Measurements from ENCODE around the gene TADA1. TPM values are rescaled to one million over a fixed set of nuclear protein-coding genes. Genes with fewer than 3 reads are reported as not detected.

The TADA1 gene
- total and polyA plus RNA-seq, 2 experiments from 2014 or later = 21.8 to 22.0 TPM

DNA sequence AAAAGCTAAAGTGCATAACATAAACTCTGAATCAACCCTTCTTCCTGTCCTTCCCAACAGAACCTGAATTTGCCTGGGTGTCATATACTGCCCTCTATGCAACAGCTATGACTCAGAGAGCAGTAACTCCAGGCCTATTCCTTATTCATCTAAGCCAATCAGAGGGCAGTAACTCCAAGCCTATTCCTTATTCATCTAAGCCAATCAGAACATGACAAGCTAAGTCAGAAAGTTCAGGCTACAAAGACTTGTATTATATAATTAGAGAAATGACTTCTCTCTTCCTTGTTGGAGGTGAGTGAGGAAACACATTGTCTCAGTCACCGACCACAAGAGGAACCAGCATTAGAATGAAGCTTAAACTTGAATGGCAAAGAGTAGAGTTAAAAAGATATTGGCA, 26.2 kb upstream of the TADA1 start:
- no peak for ATAC-seq
- Mint-ChIP-seq H3K4me1 (no peaks in the 10 kb centered on the region), H3K27me3 (ENCODE audit: insufficient read depth, low read depth, poor library complexity) (peaks cover 8% of the 10 kb centered on the region), H3K9me3 (peaks cover 14% of the 10 kb centered on the region), H3K36me3 (ENCODE audit: low read depth) (peaks cover 11% of the 10 kb centered on the region), H3K27ac (no peak overlapping the region), H3K4me3 (no peak overlapping the region)
- H3K27ac ChIP-seq (ENCODE audit: low read depth) = no peak overlapping the region
- no peak overlapping the region for H3K4me3 ChIP-seq
- no peaks in the 10 kb centered on the region for H3F3A ChIP-seq (replicated peaks; ENCODE audit: low read depth)
- H4K20me1 ChIP-seq (replicated peaks; ENCODE audit: insufficient read depth) = no peaks in the 10 kb centered on the region
- no peak for DNase-seq (ENCODE audit: low spot score)
- H3K9me2 ChIP-seq (ENCODE audit: insufficient read depth) = no peaks in the 10 kb centered on the region
- H3K27me3 ChIP-seq (ENCODE audit: insufficient read depth) = no peaks in the 10 kb centered on the region
- H3K4me1 ChIP-seq (ENCODE audit: insufficient read depth) = peaks cover 5% of the 10 kb centered on the region; the same call in 1 of the 2 replicates
- H3K79me2 ChIP-seq (replicated peaks; ENCODE audit: insufficient read depth) = no peaks in the 10 kb centered on the region
- H3K36me3 ChIP-seq (ENCODE audit: insufficient read depth) = no peaks in the 10 kb centered on the region
- H3K4me2 ChIP-seq = no peak overlapping the region
- TF ChIP-seq, protein P1, sequence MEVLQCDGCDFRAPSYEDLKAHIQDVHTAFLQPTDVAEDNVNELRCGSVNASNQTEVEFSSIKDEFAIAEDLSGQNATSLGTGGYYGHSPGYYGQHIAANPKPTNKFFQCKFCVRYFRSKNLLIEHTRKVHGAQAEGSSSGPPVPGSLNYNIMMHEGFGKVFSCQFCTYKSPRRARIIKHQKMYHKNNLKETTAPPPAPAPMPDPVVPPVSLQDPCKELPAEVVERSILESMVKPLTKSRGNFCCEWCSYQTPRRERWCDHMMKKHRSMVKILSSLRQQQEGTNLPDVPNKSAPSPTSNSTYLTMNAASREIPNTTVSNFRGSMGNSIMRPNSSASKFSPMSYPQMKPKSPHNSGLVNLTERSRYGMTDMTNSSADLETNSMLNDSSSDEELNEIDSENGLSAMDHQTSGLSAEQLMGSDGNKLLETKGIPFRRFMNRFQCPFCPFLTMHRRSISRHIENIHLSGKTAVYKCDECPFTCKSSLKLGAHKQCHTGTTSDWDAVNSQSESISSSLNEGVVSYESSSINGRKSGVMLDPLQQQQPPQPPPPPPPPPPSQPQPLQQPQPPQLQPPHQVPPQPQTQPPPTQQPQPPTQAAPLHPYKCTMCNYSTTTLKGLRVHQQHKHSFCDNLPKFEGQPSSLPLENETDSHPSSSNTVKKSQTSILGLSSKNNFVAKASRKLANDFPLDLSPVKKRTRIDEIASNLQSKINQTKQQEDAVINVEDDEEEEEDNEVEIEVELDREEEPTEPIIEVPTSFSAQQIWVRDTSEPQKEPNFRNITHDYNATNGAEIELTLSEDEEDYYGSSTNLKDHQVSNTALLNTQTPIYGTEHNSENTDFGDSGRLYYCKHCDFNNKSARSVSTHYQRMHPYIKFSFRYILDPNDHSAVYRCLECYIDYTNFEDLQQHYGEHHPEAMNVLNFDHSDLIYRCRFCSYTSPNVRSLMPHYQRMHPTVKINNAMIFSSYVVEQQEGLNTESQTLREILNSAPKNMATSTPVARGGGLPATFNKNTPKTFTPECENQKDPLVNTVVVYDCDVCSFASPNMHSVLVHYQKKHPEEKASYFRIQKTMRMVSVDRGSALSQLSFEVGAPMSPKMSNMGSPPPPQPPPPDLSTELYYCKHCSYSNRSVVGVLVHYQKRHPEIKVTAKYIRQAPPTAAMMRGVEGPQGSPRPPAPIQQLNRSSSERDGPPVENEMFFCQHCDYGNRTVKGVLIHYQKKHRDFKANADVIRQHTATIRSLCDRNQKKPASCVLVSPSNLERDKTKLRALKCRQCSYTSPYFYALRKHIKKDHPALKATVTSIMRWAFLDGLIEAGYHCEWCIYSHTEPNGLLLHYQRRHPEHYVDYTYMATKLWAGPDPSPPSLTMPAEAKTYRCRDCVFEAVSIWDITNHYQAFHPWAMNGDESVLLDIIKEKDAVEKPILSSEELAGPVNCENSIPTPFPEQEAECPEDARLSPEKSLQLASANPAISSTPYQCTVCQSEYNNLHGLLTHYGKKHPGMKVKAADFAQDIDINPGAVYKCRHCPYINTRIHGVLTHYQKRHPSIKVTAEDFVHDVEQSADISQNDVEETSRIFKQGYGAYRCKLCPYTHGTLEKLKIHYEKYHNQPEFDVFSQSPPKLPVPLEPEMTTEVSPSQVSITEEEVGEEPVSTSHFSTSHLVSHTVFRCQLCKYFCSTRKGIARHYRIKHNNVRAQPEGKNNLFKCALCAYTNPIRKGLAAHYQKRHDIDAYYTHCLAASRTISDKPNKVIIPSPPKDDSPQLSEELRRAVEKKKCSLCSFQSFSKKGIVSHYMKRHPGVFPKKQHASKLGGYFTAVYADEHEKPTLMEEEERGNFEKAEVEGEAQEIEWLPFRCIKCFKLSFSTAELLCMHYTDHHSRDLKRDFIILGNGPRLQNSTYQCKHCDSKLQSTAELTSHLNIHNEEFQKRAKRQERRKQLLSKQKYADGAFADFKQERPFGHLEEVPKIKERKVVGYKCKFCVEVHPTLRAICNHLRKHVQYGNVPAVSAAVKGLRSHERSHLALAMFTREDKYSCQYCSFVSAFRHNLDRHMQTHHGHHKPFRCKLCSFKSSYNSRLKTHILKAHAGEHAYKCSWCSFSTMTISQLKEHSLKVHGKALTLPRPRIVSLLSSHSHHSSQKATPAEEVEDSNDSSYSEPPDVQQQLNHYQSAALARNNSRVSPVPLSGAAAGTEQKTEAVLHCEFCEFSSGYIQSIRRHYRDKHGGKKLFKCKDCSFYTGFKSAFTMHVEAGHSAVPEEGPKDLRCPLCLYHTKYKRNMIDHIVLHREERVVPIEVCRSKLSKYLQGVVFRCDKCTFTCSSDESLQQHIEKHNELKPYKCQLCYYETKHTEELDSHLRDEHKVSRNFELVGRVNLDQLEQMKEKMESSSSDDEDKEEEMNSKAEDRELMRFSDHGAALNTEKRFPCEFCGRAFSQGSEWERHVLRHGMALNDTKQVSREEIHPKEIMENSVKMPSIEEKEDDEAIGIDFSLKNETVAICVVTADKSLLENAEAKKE (CRISPR knock-in tag; IDR thresholded peaks at IDR 0.05) = no peak
- TF ChIP-seq STAT1 (IDR thresholded peaks at IDR 0.05; ENCODE audit: unreplicated experiment) = no peak
- no peak for TF ChIP-seq ZNF114 (CRISPR knock-in tag; IDR thresholded peaks at IDR 0.05)
- no peak for TF ChIP-seq POLR2AphosphoS5 (IDR thresholded peaks at IDR 0.05; ENCODE audit: low read depth)
- TF ChIP-seq, protein P2, sequence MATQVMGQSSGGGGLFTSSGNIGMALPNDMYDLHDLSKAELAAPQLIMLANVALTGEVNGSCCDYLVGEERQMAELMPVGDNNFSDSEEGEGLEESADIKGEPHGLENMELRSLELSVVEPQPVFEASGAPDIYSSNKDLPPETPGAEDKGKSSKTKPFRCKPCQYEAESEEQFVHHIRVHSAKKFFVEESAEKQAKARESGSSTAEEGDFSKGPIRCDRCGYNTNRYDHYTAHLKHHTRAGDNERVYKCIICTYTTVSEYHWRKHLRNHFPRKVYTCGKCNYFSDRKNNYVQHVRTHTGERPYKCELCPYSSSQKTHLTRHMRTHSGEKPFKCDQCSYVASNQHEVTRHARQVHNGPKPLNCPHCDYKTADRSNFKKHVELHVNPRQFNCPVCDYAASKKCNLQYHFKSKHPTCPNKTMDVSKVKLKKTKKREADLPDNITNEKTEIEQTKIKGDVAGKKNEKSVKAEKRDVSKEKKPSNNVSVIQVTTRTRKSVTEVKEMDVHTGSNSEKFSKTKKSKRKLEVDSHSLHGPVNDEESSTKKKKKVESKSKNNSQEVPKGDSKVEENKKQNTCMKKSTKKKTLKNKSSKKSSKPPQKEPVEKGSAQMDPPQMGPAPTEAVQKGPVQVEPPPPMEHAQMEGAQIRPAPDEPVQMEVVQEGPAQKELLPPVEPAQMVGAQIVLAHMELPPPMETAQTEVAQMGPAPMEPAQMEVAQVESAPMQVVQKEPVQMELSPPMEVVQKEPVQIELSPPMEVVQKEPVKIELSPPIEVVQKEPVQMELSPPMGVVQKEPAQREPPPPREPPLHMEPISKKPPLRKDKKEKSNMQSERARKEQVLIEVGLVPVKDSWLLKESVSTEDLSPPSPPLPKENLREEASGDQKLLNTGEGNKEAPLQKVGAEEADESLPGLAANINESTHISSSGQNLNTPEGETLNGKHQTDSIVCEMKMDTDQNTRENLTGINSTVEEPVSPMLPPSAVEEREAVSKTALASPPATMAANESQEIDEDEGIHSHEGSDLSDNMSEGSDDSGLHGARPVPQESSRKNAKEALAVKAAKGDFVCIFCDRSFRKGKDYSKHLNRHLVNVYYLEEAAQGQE (IDR thresholded peaks at IDR 0.05; ENCODE audit: unreplicated experiment) = no peak
- no peak for TF ChIP-seq EZH2phosphoT487 (IDR thresholded peaks at IDR 0.05; ENCODE audit: unreplicated experiment)
- TF ChIP-seq, protein P3, sequence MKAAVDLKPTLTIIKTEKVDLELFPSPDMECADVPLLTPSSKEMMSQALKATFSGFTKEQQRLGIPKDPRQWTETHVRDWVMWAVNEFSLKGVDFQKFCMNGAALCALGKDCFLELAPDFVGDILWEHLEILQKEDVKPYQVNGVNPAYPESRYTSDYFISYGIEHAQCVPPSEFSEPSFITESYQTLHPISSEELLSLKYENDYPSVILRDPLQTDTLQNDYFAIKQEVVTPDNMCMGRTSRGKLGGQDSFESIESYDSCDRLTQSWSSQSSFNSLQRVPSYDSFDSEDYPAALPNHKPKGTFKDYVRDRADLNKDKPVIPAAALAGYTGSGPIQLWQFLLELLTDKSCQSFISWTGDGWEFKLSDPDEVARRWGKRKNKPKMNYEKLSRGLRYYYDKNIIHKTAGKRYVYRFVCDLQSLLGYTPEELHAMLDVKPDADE (IDR thresholded peaks at IDR 0.05) = no peak
- no peak for TF ChIP-seq NANOG (IDR thresholded peaks at IDR 0.05; ENCODE audit: borderline replicate concordance)
- no peak for TF ChIP-seq JUNB (IDR thresholded peaks at IDR 0.05; ENCODE audit: unreplicated experiment)
- no peak for TF ChIP-seq ZNF331 (CRISPR knock-in tag; IDR thresholded peaks at IDR 0.05; ENCODE audit: low read depth)
- no peak for TF ChIP-seq EZH2 (IDR thresholded peaks at IDR 0.05; ENCODE audit: low read depth, unreplicated experiment)
- no peak for TF ChIP-seq CREB1 (CRISPR knock-in tag; IDR thresholded peaks at IDR 0.05; ENCODE audit: low read depth)
- TF ChIP-seq, protein P4, sequence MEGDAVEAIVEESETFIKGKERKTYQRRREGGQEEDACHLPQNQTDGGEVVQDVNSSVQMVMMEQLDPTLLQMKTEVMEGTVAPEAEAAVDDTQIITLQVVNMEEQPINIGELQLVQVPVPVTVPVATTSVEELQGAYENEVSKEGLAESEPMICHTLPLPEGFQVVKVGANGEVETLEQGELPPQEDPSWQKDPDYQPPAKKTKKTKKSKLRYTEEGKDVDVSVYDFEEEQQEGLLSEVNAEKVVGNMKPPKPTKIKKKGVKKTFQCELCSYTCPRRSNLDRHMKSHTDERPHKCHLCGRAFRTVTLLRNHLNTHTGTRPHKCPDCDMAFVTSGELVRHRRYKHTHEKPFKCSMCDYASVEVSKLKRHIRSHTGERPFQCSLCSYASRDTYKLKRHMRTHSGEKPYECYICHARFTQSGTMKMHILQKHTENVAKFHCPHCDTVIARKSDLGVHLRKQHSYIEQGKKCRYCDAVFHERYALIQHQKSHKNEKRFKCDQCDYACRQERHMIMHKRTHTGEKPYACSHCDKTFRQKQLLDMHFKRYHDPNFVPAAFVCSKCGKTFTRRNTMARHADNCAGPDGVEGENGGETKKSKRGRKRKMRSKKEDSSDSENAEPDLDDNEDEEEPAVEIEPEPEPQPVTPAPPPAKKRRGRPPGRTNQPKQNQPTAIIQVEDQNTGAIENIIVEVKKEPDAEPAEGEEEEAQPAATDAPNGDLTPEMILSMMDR (conservative IDR thresholded peaks at IDR 0.05; ENCODE audit: low read depth in 2 of 2) = no peak
- H2AFZ ChIP-seq = no peak overlapping the region
